Gastrocnemius medialis (tissue), 4 donors: ENCODE measurements around the gene PARN.

Experiments used
- CTCF ChIP-seq, 5 experiments: fragments of 450-650 bp in 3 of 5; fragments of 200-600 bp in 2 of 5; sonication (generic) in 2 of 5; IDR thresholded peaks in 4 of 5; conservative IDR thresholded peaks in 1 of 5; 1 replicate in 4 of 5; 2 replicates in 1 of 5; pipeline ENCODE4 v1.5.1; 2016 to 2019; ENCODE audit warnings: antibody characterized with exemption in 5 of 5, mild to moderate bottlenecking in 3 of 5, moderate library complexity in 3 of 5
- POLR2A ChIP-seq, 2 donors: fragments of 450-650 bp; IDR thresholded peaks; one replicate each; pipeline ENCODE4 v1.6.1; 2017; ENCODE audit warnings: antibody characterized with exemption in 2 of 2, mild to moderate bottlenecking in 2 of 2, moderate library complexity in 2 of 2

DNA sequence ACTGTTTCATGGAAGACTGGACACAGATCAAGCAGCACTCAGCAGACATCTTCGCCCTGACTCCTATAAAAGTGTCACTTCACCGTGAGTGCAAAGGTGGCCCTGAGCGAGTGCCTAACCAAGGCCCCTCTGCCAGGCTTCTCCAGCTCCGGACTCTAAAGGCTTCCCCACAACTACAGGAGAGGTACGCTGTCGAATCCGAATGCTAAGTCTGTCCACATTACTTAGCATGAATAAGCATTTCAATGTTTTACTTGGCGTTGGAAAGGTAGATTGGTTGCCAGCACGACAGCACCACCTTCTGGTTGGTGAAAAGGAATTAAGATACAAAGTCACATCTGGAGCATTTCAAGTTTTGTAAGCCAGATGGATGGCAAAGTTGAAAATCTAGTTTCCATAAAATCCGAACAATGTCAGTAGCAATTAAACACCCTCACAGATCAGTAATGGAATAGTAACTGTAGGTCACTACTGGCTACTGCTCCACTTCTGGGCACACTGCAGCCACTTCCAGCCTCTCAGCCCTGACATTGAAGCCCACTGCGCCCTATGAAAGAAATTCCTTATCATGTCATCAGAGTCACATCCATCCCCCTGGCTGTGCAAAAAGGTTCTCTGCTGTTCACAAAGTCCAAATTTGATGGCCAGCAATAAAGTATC, 100.9 kb downstream of the PARN start:
- peak; percentile 74 to 88 (median 80) for TF ChIP-seq CTCF (IDR thresholded peaks at IDR 0.05 in 4 of 5, conservative IDR thresholded peaks at IDR 0.05 in 1 of 5)
- peak; percentile 52 to 70 for TF ChIP-seq POLR2A (IDR thresholded peaks at IDR 0.05)
